NB4 (cell line): Measurements from ENCODE around the gene FRMPD4.

ENCODE experiments used
- DNase-seq: peaks from one replicate; pipeline ENCODE4 v3.0.0; 2010; ENCODE audit warnings: low read depth
- H3K4me3 ChIP-seq: one replicate; pipeline ENCODE4 v1.5.1; 2011; ENCODE audit warnings: mild to moderate bottlenecking, low read depth, low read length, moderate library complexity
- CTCF ChIP-seq: IDR thresholded peaks from one replicate; pipeline ENCODE4 v1.5.1; 2012; ENCODE audit warnings: low read depth, low read length
- MYC ChIP-seq: IDR thresholded peaks from 2 replicates; pipeline ENCODE4 v1.6.1; 2011; ENCODE audit warnings: low read depth, low read length
- POLR2A ChIP-seq: IDR thresholded peaks from 2 replicates; pipeline ENCODE4 v1.6.1; 2011; ENCODE audit warnings: mild to moderate bottlenecking; ENCODE audit not compliant: insufficient read length; ENCODE audit errors: extremely low read depth
- TF ChIP-seq, protein P1 (sequence below): IDR thresholded peaks from 2 replicates; pipeline ENCODE4 v1.6.1; 2011; ENCODE audit warnings: low read depth, low read length

FRMPD4 gene

GRCh38 chrX:12349201-12349600 is 210.9 kb downstream of the FRMPD4 start:
- no peak for DNase-seq
- H3K4me3 ChIP-seq: no peak overlapping the region
- TF ChIP-seq, protein P1, sequence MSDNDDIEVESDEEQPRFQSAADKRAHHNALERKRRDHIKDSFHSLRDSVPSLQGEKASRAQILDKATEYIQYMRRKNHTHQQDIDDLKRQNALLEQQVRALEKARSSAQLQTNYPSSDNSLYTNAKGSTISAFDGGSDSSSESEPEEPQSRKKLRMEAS: no peak
- TF ChIP-seq CTCF: no peak
- no peak for TF ChIP-seq MYC
- no peak for TF ChIP-seq POLR2A

- no peak overlapping the region for H3K4me3 ChIP-seq
- TF ChIP-seq POLR2A (no peak), CTCF (no peak), MYC (no peak)
- TF ChIP-seq, protein P1: no peak
- no peak for DNase-seq
Measured at GRCh38 chrX:12352922-12353321, 214.6 kb downstream of the FRMPD4 start.

DNA sequence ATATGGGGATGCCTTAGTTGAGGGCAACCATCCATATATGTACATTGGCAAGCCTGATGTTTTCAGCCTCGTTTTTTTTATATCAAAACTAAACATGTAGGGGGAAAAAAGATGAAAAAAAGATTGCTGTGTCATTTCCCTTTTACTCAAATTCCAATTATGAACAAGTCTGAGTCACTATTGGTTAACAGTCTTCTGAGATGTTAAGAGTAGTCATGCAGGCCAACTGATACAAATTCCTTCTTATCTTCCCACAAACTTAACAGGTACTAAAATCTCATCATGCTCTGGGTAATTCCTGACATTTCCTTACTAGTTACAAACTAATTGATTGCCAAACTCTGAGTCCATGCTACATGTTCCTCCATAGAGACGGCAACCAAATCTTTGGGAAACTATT is 222.1 kb downstream of the FRMPD4 start:
- no peak for TF ChIP-seq POLR2A
- TF ChIP-seq CTCF: no peak
- TF ChIP-seq, protein P1: no peak
- no peak for TF ChIP-seq MYC
- no peak for DNase-seq
- H3K4me3 ChIP-seq: no peak overlapping the region

DNA sequence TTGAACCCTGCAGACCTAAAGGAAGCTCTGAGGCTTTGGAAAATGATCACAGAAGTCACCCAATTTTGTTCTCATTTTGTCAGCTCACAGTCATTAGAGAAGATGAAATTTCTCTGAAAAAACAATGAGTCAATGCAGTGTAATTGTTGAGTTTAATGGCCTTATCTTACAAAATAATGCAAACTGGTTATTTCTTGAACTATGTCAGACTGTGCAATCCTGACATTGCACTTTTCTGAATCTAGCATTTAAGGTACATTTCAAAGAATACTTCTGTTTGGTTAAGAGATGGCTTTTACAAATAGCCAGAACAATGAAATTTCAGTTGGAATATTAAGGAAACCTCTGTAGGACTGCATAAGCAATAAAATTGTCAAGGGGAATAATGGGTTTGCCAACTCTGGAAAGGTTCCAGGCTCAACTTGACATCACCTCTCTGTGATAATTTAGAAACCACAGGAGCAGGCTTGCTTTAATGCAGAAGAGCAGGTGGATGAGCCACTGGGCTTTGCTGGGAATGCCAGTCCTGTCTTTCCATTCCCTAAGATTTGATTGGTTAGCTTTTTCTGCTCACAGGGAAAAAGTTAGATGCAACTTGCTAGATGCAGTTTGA is 222.8 kb downstream of the FRMPD4 start:
- no peak overlapping the region for H3K4me3 ChIP-seq
- DNase-seq: no peak
- TF ChIP-seq POLR2A (no peak), MYC (no peak), CTCF (no peak)
- TF ChIP-seq, protein P1: no peak

GRCh38 chrX:12363216-12363615 is 224.9 kb downstream of the FRMPD4 start:
- no peak for DNase-seq
- no peak overlapping the region for H3K4me3 ChIP-seq
- TF ChIP-seq, protein P1: no peak
- TF ChIP-seq CTCF (no peak), POLR2A (no peak), MYC (no peak)
